Measurements from ENCODE around the gene PRLHR.
A peak's percentile ranks its signal among the peaks of the same experiment; 100 is the strongest.
"Not testable (repeated sequence)": the region's sequence is repeated elsewhere in the genome, so short reads cannot be mapped to it uniquely, and the experiment has no call there.

PRLHR gene

GRCh38 chr10:118595598-118596425, at the start of gene PRLHR:
TSS of gene PRLHR (minus strand) at chr10:118595648. CDS start at chr10:118595244, 404 bp downstream.
- DNase-seq (ENCODE audit: low spot score) = no peak

GRCh38 chr10:118642228-118642627, 46.8 kb upstream of the PRLHR start:
- no peak for DNase-seq (ENCODE audit: low spot score)

- DNase-seq (ENCODE audit: low spot score) = no peak
Measured at GRCh38 chr10:118638680-118639079, 43.2 kb upstream of the PRLHR start.

- DNase-seq (ENCODE audit: low spot score) = no peak
Measured at GRCh38 chr10:118635674-118636402, 40.4 kb upstream of the PRLHR start.

- no peak for DNase-seq (ENCODE audit: low spot score)
Measured at GRCh38 chr10:118633786-118634185, 38.3 kb upstream of the PRLHR start.

- no peak for DNase-seq (ENCODE audit: low spot score)
Measured at GRCh38 chr10:118629211-118629610, 33.8 kb upstream of the PRLHR start.

GRCh38 chr10:118628397-118628796, 32.9 kb upstream of the PRLHR start:
- no peak for DNase-seq (ENCODE audit: low spot score)

GRCh38 chr10:118626953-118627352, 31.5 kb upstream of the PRLHR start:
- no peak for DNase-seq (ENCODE audit: low spot score)

GRCh38 chr10:118625504-118625903, 30.1 kb upstream of the PRLHR start:
- DNase-seq (ENCODE audit: low spot score) = no peak

- DNase-seq (ENCODE audit: low spot score) = no peak
Measured at GRCh38 chr10:118624747-118625146, 29.3 kb upstream of the PRLHR start.

- DNase-seq (ENCODE audit: low spot score) = peak; percentile 16
Measured at GRCh38 chr10:118621304-118621942, 26.0 kb upstream of the PRLHR start.

GRCh38 chr10:118613863-118614262, 18.4 kb upstream of the PRLHR start:
- not testable (repeated sequence) for DNase-seq (ENCODE audit: low spot score)

- no peak for DNase-seq (ENCODE audit: low spot score)
Measured at GRCh38 chr10:118610577-118610976, 15.1 kb upstream of the PRLHR start.

- no peak for DNase-seq (ENCODE audit: low spot score)
Measured at GRCh38 chr10:118607768-118608354, 12.4 kb upstream of the PRLHR start.

GRCh38 chr10:118605694-118606093, 10.2 kb upstream of the PRLHR start:
- DNase-seq (ENCODE audit: low spot score) = no peak

GRCh38 chr10:118596426-118597124, 1.1 kb upstream of the PRLHR start:
- no peak for DNase-seq (ENCODE audit: low spot score)

- DNase-seq (ENCODE audit: low spot score) = no peak
Measured at GRCh38 chr10:118595064-118595420, 406 bp downstream of the PRLHR start.

GRCh38 chr10:118594392-118595063, 920 bp downstream of the PRLHR start:
- no peak for DNase-seq (ENCODE audit: low spot score)

- no peak for DNase-seq (ENCODE audit: low spot score)
Measured at GRCh38 chr10:118592675-118593330, 2.6 kb downstream of the PRLHR start.

- no peak for DNase-seq (ENCODE audit: low spot score)
Measured at GRCh38 chr10:118590334-118590733, 5.1 kb downstream of the PRLHR start.
